Endothelial cell of umbilical vein (primary cell): ENCODE measurements around the gene MED1. TPM values are rescaled to one million over a fixed set of nuclear protein-coding genes. Genes with fewer than 3 reads are reported as not detected.

Experiments
- BruUV-seq: library from RNA; stranded (reverse); fragments of 400-500 nt; replicated peaks from 2 replicates; lab custom pipeline; 2021; lab: Mats Ljungman, UMichigan
- CTCF ChIA-PET: fragments of 300-600, 350-600 bp; sonication (Branson Sonifier 250); formaldehyde crosslinking; loops from one replicate; lab custom pipeline; 2021; ENCODE audit warnings: antibody characterized with exemption, inconsistent platforms; lab: Charles Lee
- POLR2A ChIA-PET: fragments of 300-600, 350-600 bp; sonication (Branson Sonifier 250); formaldehyde crosslinking; loops from one replicate; lab custom pipeline; 2021; ENCODE audit warnings: antibody characterized with exemption, inconsistent platforms; lab: Charles Lee
- DNase-seq: peaks from one replicate; pipeline ENCODE4 v3.0.0-alpha.2; 2011; ENCODE audit warnings: low read depth, low spot score
- FAIRE-seq: peaks from 2 replicates; lab custom pipeline; 2011; peaks lifted over from hg19 to GRCh38; lab: Jason Lieb, UNC
- H2AFZ ChIP-seq: 2 replicates; pipeline ENCODE4 v1.6.0; 2012; ENCODE audit warnings: low read depth, low read length, control low read depth, inconsistent platforms
- H3K27ac ChIP-seq: 2 replicates; pipeline ENCODE4 v1.5.1; 2011; ENCODE audit warnings: low read depth, mild to moderate bottlenecking, control low read depth, low read length, moderate library complexity; ENCODE audit not compliant: insufficient read depth
- H3K27me3 ChIP-seq, 2 experiments: 2 replicates each; pipeline versions ENCODE4 v1.6.0 to v1.6.1; 2011; ENCODE audit warnings: low read length in 2 of 2, mixed read lengths in 1 of 2; ENCODE audit not compliant: control insufficient read depth in 2 of 2, insufficient read depth in 2 of 2
- H3K36me3 ChIP-seq, 2 experiments: 2 replicates in 1 of 2; 3 replicates in 1 of 2; pipeline ENCODE4 v1.5.1; 2011; ENCODE audit warnings: low read length in 2 of 2, mild to moderate bottlenecking in 1 of 2, moderate library complexity in 1 of 2; ENCODE audit not compliant: control insufficient read depth in 2 of 2, insufficient read depth in 2 of 2; ENCODE audit errors: extremely low read depth in 1 of 2
- H3K4me1 ChIP-seq: 3 replicates; pipeline ENCODE4 v1.5.1; 2011; ENCODE audit warnings: mild to moderate bottlenecking, low read length; ENCODE audit not compliant: control insufficient read depth, insufficient read depth; ENCODE audit errors: extremely low read depth
- H3K4me2 ChIP-seq: 2 replicates; pipeline ENCODE4 v1.6.1; 2011; ENCODE audit warnings: low read length, control low read depth, mixed read lengths; ENCODE audit not compliant: insufficient read depth
- H3K4me3 ChIP-seq, 3 experiments: fragments of 200-600 bp in 1 of 3; sonication (generic), shearing (Covaris generic) in 1 of 3; replicated peaks in 1 of 3; 2 replicates each; pipeline ENCODE4 v1.5.1; 2011 to 2016; ENCODE audit warnings: control low read depth in 3 of 3, low read length in 3 of 3, mild to moderate bottlenecking in 2 of 3, inconsistent platforms in 1 of 3, low read depth in 1 of 3, moderate library complexity in 1 of 3; ENCODE audit not compliant: insufficient read depth in 1 of 3
- H3K79me2 ChIP-seq: 2 replicates; pipeline ENCODE4 v1.6.0; 2012; ENCODE audit warnings: low read length, inconsistent platforms; ENCODE audit not compliant: control insufficient read depth, insufficient read depth
- H3K9ac ChIP-seq: replicated peaks from 2 replicates; pipeline ENCODE3; 2011; ENCODE audit warnings: low read length, control low read depth; ENCODE audit not compliant: insufficient read depth; ENCODE audit errors: extremely low read depth
- H3K9me1 ChIP-seq: replicated peaks from 3 replicates; pipeline ENCODE4 v1.6.0; 2011; ENCODE audit warnings: mild to moderate bottlenecking, low read length; ENCODE audit not compliant: control insufficient read depth, insufficient read depth; ENCODE audit errors: extremely low read depth
- H3K9me3 ChIP-seq: replicated peaks from 2 replicates; pipeline ENCODE4 v1.5.1; 2012; ENCODE audit warnings: low read length, inconsistent platforms; ENCODE audit not compliant: control insufficient read depth, insufficient read depth
- H4K20me1 ChIP-seq: replicated peaks from 2 replicates; pipeline ENCODE3; 2011; ENCODE audit warnings: mild to moderate bottlenecking, low read length; ENCODE audit not compliant: control insufficient read depth, insufficient read depth; ENCODE audit errors: extremely low read depth
- EZH2 ChIP-seq: IDR thresholded peaks from 2 replicates; pipeline ENCODE4 v1.6.1; 2012; ENCODE audit warnings: borderline replicate concordance, low read depth, mild to moderate bottlenecking, moderate library complexity, low read length, inconsistent platforms; ENCODE audit not compliant: severe bottlenecking
- FOS ChIP-seq: IDR thresholded peaks from 2 replicates; pipeline ENCODE4 v1.6.1; 2011; ENCODE audit warnings: mild to moderate bottlenecking, low read length, moderate library complexity, borderline replicate concordance; ENCODE audit not compliant: insufficient read depth
- GATA2 ChIP-seq: IDR thresholded peaks from 2 replicates; pipeline ENCODE4 v1.7.0; 2011; ENCODE audit warnings: low read depth, mild to moderate bottlenecking, moderate library complexity, mixed read lengths, low read length; ENCODE audit not compliant: insufficient read length, insufficient read depth
- JUN ChIP-seq: IDR thresholded peaks from 2 replicates; pipeline ENCODE4 v1.6.1; 2011; ENCODE audit warnings: borderline replicate concordance, low read depth; ENCODE audit not compliant: insufficient read length, insufficient read depth
- MAX ChIP-seq: IDR thresholded peaks from 2 replicates; pipeline ENCODE4 v1.6.1; 2011; ENCODE audit not compliant: insufficient read depth, insufficient read length
- MYC ChIP-seq: IDR thresholded peaks from one replicate; pipeline ENCODE4 v1.6.1; 2011; ENCODE audit warnings: mild to moderate bottlenecking, low read depth, low read length
- POLR2A ChIP-seq: IDR thresholded peaks from 2 replicates; pipeline ENCODE4 v1.6.1; 2012; ENCODE audit warnings: low read depth, mild to moderate bottlenecking, control low read depth, low read length
- POLR2AphosphoS5 ChIP-seq: IDR thresholded peaks from 2 replicates; pipeline ENCODE4 v1.6.1; 2012; ENCODE audit warnings: low read depth, mild to moderate bottlenecking, control low read depth, low read length, moderate library complexity; ENCODE audit not compliant: insufficient read depth
- dilution Hi-C: fragments of 300-500 bp; cut with MboI; formaldehyde crosslinking; loops from one replicate; pipeline ENCODE4 v1.15.0; 2019; ENCODE audit warnings: low sequenced_read_pairs; ENCODE audit not compliant: extremely low pct_ligation_motif_present
- intact Hi-C: fragments of 100-400 bp; cut with micrococcal nuclease; formaldehyde crosslinking; loops from one replicate; pipeline ENCODE4 v1.10.0; 2022
- polyA plus RNA-seq, 4 experiments: library from polyadenylated mRNA; depleted of rRNA in 3 of 4; stranded (reverse) in 3 of 4; unstranded in 1 of 4; fragments of >200 nt; gene quantifications; 2 replicates each; pipeline versions ENCODE4 v1.2.1 to v1.2.3, GENCODE V29; 2011 to 2012; ENCODE audit warnings: missing spikeins in 1 of 4
- total RNA-seq: library from RNA; stranded (reverse); gene quantifications from 2 replicates; pipeline ENCODE4 v1.2.3, GENCODE V29; 2021
- TF ChIP-seq, protein P1 (sequence below), 2 donors: IDR thresholded peaks; 1 replicate in 1 of 2; 2 replicates in 1 of 2; pipeline ENCODE4 v1.5.1; 2011; ENCODE audit warnings: low read length in 2 of 2, mild to moderate bottlenecking in 2 of 2, moderate library complexity in 2 of 2, control low read depth in 1 of 2, inconsistent platforms in 1 of 2, low read depth in 1 of 2; ENCODE audit not compliant: insufficient read depth in 1 of 2; ENCODE audit errors: extremely low read depth in 1 of 2

Gene MED1
- total and polyA plus RNA-seq, 2 donors (not counting 3 experiments of a cell fraction or from before 2014, with no cell fraction given), result 19.8 to 46.2 TPM

- FAIRE-seq (no peak), DNase-seq (no peak)
- H3K4me2 ChIP-seq, result no peak overlapping the region
- no peaks in the 10 kb centered on the region for H3K27me3 ChIP-seq
- intact Hi-C loops (no loop called here), dilution Hi-C loops (no loop called here)
- H3K27ac ChIP-seq, result no peak overlapping the region
- H3K4me3 ChIP-seq, result no peak overlapping the region
- POLR2A ChIA-PET, result no interaction called here
- no peaks in the 10 kb centered on the region for H4K20me1 ChIP-seq
- TF ChIP-seq FOS (no peak), GATA2 (no peak), POLR2A (no peak), JUN (no peak), POLR2AphosphoS5 (no peak), MAX (no peak), EZH2 (no peak), MYC (no peak)
- TF ChIP-seq, protein P1, sequence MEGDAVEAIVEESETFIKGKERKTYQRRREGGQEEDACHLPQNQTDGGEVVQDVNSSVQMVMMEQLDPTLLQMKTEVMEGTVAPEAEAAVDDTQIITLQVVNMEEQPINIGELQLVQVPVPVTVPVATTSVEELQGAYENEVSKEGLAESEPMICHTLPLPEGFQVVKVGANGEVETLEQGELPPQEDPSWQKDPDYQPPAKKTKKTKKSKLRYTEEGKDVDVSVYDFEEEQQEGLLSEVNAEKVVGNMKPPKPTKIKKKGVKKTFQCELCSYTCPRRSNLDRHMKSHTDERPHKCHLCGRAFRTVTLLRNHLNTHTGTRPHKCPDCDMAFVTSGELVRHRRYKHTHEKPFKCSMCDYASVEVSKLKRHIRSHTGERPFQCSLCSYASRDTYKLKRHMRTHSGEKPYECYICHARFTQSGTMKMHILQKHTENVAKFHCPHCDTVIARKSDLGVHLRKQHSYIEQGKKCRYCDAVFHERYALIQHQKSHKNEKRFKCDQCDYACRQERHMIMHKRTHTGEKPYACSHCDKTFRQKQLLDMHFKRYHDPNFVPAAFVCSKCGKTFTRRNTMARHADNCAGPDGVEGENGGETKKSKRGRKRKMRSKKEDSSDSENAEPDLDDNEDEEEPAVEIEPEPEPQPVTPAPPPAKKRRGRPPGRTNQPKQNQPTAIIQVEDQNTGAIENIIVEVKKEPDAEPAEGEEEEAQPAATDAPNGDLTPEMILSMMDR (IDR thresholded peaks at IDR 0.05; ENCODE audit: extremely low read depth in 1 of 2, insufficient read depth in 1 of 2, low read depth in 1 of 2, low read length in 2 of 2), result no peak
- peaks cover 11% of the 10 kb centered on the region for H3K79me2 ChIP-seq
- no peaks in the 10 kb centered on the region for H3K9me3 ChIP-seq
- H3K4me1 ChIP-seq, result no peaks in the 10 kb centered on the region
- CTCF ChIA-PET, result no interaction called here
- H2AFZ ChIP-seq, result no peak overlapping the region
- H3K36me3 ChIP-seq, result peaks cover 3% of the 10 kb centered on the region in 2 experiments
- no peak overlapping the region for H3K9ac ChIP-seq
- BruUV-seq, result no TSS peak
- H3K9me1 ChIP-seq, result no peaks in the 10 kb centered on the region
Observed at GRCh38 chr17:39484178-39484577, 33.1 kb upstream of the MED1 start.
